Measurements from ENCODE around the gene SMARCD3. TPM values are rescaled to one million over a fixed set of nuclear protein-coding genes. Genes with fewer than 3 reads are reported as not detected.
A peak's percentile ranks its signal among the peaks of the same experiment; 100 is the strongest.

Gene SMARCD3
- total and polyA plus RNA-seq, 9 of the 15 experiments (the other 6 are each of a cell fraction or from before 2014, with no cell fraction given), result 0.43 to 3.6 (median 2.6) TPM

DNA sequence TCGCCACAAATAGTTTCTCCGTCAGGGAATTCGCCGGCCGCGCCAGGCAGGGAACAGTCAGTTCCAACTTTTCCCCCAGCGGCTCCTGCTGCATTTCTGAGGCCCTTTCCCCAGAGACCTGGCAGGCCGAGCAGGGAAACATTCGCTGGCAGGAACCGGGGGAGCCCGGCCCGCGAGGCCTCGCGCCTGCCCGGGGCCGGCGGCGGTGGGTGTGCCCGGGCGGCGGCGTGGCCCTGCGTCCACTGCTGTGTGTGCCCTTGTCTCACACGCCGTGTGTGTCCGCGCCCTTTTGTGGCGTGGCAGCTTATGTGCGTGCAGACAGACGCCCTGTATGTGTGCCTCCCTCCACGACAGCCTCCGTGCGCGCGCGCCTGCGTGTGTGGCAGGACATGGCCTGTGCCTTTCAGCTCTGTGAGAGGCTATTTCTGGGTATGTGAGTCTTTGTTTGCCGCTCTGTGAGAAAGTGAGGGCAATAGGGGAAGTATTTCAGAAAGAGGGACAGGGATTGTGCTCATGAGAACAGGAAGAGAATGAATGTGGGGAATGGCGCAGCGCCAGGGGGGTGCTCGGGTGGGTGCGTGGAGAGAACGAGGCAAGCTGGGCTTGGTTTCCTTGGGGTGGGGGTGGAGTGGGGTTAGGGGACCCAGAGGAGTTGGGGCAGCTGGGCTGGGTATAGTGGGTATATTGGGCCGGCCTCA is 689 bp upstream of the SMARCD3 start (continued):
- TF ChIP-seq, protein P1, sequence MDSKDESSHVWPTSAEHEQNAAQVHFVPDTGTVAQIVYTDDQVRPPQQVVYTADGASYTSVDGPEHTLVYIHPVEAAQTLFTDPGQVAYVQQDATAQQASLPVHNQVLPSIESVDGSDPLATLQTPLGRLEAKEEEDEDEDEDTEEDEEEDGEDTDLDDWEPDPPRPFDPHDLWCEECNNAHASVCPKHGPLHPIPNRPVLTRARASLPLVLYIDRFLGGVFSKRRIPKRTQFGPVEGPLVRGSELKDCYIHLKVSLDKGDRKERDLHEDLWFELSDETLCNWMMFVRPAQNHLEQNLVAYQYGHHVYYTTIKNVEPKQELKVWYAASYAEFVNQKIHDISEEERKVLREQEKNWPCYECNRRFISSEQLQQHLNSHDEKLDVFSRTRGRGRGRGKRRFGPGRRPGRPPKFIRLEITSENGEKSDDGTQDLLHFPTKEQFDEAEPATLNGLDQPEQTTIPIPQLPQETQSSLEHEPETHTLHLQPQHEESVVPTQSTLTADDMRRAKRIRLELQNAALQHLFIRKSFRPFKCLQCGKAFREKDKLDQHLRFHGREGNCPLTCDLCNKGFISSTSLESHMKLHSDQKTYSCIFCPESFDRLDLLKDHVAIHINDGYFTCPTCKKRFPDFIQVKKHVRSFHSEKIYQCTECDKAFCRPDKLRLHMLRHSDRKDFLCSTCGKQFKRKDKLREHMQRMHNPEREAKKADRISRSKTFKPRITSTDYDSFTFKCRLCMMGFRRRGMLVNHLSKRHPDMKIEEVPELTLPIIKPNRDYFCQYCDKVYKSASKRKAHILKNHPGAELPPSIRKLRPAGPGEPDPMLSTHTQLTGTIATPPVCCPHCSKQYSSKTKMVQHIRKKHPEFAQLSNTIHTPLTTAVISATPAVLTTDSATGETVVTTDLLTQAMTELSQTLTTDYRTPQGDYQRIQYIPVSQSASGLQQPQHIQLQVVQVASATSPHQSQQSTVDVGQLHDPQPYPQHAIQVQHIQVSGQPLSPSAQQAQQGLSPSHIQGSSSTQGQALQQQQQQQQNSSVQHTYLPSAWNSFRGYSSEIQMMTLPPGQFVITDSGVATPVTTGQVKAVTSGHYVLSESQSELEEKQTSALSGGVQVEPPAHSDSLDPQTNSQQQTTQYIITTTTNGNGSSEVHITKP (IDR thresholded peaks at IDR 0.05; ENCODE audit: partially characterized antibody), result no peak
- no peak for TF ChIP-seq SPI1 (IDR thresholded peaks at IDR 0.05; ENCODE audit: borderline replicate concordance, low read depth, low read length)
- TF ChIP-seq NCOA4 (IDR thresholded peaks at IDR 0.05; ENCODE audit: partially characterized antibody), result no peak
- no peak for TF ChIP-seq ZNF609 (CRISPR knock-in tag; IDR thresholded peaks at IDR 0.05; ENCODE audit: borderline replicate concordance)
- TF ChIP-seq ZC3H8 (IDR thresholded peaks at IDR 0.05), result no peak
- TF ChIP-seq, protein P2, sequence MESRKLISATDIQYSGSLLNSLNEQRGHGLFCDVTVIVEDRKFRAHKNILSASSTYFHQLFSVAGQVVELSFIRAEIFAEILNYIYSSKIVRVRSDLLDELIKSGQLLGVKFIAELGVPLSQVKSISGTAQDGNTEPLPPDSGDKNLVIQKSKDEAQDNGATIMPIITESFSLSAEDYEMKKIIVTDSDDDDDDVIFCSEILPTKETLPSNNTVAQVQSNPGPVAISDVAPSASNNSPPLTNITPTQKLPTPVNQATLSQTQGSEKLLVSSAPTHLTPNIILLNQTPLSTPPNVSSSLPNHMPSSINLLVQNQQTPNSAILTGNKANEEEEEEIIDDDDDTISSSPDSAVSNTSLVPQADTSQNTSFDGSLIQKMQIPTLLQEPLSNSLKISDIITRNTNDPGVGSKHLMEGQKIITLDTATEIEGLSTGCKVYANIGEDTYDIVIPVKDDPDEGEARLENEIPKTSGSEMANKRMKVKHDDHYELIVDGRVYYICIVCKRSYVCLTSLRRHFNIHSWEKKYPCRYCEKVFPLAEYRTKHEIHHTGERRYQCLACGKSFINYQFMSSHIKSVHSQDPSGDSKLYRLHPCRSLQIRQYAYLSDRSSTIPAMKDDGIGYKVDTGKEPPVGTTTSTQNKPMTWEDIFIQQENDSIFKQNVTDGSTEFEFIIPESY (CRISPR knock-in tag; IDR thresholded peaks at IDR 0.05), result peak; percentile 81
- TF ChIP-seq HES1 (IDR thresholded peaks at IDR 0.05; ENCODE audit: low read depth), result no peak
- no peak for TF ChIP-seq RERE (CRISPR knock-in tag; IDR thresholded peaks at IDR 0.05; ENCODE audit: borderline replicate concordance)

Data from K562 (cell line).